PFSK-1 (cell line): ENCODE measurements around the gene TENT5C.

Source experiments
- REST ChIP-seq, 2 experiments: IDR thresholded peaks; 2 replicates each; pipeline versions ENCODE4 v1.6.1 to v1.8.0; 2011 to 2012; ENCODE audit warnings: low read depth in 2 of 2, low read length in 2 of 2, control low read depth in 1 of 2, inconsistent platforms in 1 of 2, mild to moderate bottlenecking in 1 of 2, moderate library complexity in 1 of 2; ENCODE audit not compliant: insufficient read depth in 1 of 2
- TAF1 ChIP-seq: IDR thresholded peaks from 2 replicates; pipeline ENCODE4 v1.6.1; 2012; ENCODE audit warnings: low read length, control low read depth, borderline replicate concordance; ENCODE audit not compliant: insufficient read depth

GRCh38 chr1:117577191-117577885 is 28.5 kb upstream of the TENT5C start:
- TF ChIP-seq REST (IDR thresholded peaks at IDR 0.05; ENCODE audit: insufficient read depth in 1 of 2, low read depth in 2 of 2, low read length in 2 of 2) (no peak), TAF1 (no peak)
